ENCODE data around the gene GCH1.
"Not testable (repeated sequence)": the region's sequence is repeated elsewhere in the genome, so short reads cannot be mapped to it uniquely, and the experiment has no call there.

The GCH1 gene

GRCh38 chr14:54817506-54817905 lies 85.1 kb downstream of the GCH1 start:
- DNase-seq: no peak

- DNase-seq: no peak
Observed at GRCh38 chr14:54816450-54816849, 86.2 kb downstream of the GCH1 start.

- no peak for DNase-seq
Observed at GRCh38 chr14:54815515-54815914, 87.1 kb downstream of the GCH1 start.

- no peak for DNase-seq
Observed at GRCh38 chr14:54815016-54815415, 87.6 kb downstream of the GCH1 start.

GRCh38 chr14:54814076-54814475 lies 88.5 kb downstream of the GCH1 start:
- no peak for DNase-seq

- no peak for DNase-seq
Observed at GRCh38 chr14:54813081-54813480, 89.5 kb downstream of the GCH1 start.

- DNase-seq: no peak
Observed at GRCh38 chr14:54812617-54813016, 90.0 kb downstream of the GCH1 start.

- no peak for DNase-seq
Observed at GRCh38 chr14:54809767-54810166, 92.9 kb downstream of the GCH1 start.

GRCh38 chr14:54808326-54809161 lies 94.1 kb downstream of the GCH1 start:
- no peak for DNase-seq

- DNase-seq: no peak
Observed at GRCh38 chr14:54807881-54808280, 94.7 kb downstream of the GCH1 start.

GRCh38 chr14:54807428-54807827 lies 95.2 kb downstream of the GCH1 start:
- DNase-seq: no peak

- no peak for DNase-seq
Observed at GRCh38 chr14:54806616-54807015, 96.0 kb downstream of the GCH1 start.

GRCh38 chr14:54805445-54806322 lies 96.9 kb downstream of the GCH1 start:
- peak; percentile 55 for DNase-seq

GRCh38 chr14:54805070-54805444 lies 97.6 kb downstream of the GCH1 start:
- DNase-seq: no peak

GRCh38 chr14:54804538-54805041 lies 98.0 kb downstream of the GCH1 start:
- DNase-seq: no peak

- no peak for DNase-seq
Observed at GRCh38 chr14:54803926-54804537, 98.6 kb downstream of the GCH1 start.

- DNase-seq: no peak
Observed at GRCh38 chr14:54803396-54803795, 99.2 kb downstream of the GCH1 start.

GRCh38 chr14:54801482-54801881 lies 101.1 kb downstream of the GCH1 start:
- not testable (repeated sequence) for DNase-seq

- DNase-seq: no peak
Observed at GRCh38 chr14:54798465-54799124, 104.0 kb downstream of the GCH1 start.

- DNase-seq: no peak
Observed at GRCh38 chr14:54797986-54798385, 104.6 kb downstream of the GCH1 start.

GRCh38 chr14:54797556-54797955 lies 105.1 kb downstream of the GCH1 start:
- no peak for DNase-seq

- no peak for DNase-seq
Observed at GRCh38 chr14:54796961-54797360, 105.7 kb downstream of the GCH1 start.

- DNase-seq: no peak
Observed at GRCh38 chr14:54794796-54795195, 107.8 kb downstream of the GCH1 start.
